H7 (cell line): ENCODE measurements around the gene GNPTAB. TPM values are rescaled to one million over a fixed set of nuclear protein-coding genes. Genes with fewer than 3 reads are reported as not detected.
"Not testable (repeated sequence)": the region's sequence is repeated elsewhere in the genome, so short reads cannot be mapped to it uniquely, and the experiment has no call there.

Experiments used
- DNase-seq: peaks from one replicate; pipeline ENCODE4 v3.0.0; 2012
- H3K27me3 ChIP-seq: 2 replicates; pipeline ENCODE4 v1.6.0; 2011; ENCODE audit warnings: mild to moderate bottlenecking, low read length; ENCODE audit not compliant: control insufficient read depth, insufficient read depth
- H3K36me3 ChIP-seq: replicated peaks from 2 replicates; pipeline ENCODE4 v1.5.1; 2011; ENCODE audit warnings: low read length; ENCODE audit not compliant: control insufficient read depth, insufficient read depth
- H3K4me3 ChIP-seq: 2 replicates; pipeline ENCODE4 v1.5.1; 2011; ENCODE audit warnings: low read depth, mild to moderate bottlenecking, control low read depth, low read length, moderate library complexity; ENCODE audit not compliant: insufficient read depth
- total RNA-seq: library from RNA; depleted of rRNA; stranded (reverse); fragments of >200 nt; shearing (Covaris generic); gene quantifications from 2 replicates; pipeline ENCODE4 v1.2.3, GENCODE V29; 2014

Gene GNPTAB
- total RNA-seq, 1 experiment from 2014 or later: 13.9 TPM

DNA sequence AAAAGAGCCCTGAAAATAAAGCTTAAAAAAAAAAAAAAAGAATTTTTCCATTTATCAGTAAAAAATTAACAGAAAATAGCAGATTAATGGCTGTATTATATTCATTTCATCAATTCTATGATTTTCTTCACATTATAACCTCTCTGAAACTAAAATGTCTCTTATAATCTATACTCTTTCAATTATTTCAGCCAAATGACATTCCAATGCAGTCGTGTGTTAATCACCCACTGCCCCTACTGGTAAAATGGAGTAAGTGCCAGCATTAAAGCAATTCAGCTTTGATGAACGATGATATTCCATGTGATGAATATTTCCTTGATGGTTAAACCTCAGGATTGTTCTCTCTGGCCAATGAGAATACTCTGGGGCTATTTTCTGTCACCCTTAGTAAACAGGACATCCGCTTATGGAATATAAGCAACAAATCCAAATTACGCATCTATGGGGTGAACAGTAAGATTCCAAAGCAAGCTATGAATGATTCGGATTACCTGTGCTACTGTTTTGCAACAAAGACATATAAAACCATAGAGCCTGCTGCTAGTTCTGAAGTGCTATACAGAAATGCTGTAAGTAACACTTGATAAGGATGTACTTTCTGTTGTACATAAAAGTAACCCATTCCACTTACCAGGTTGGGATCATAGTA lies 71.2 kb downstream of the GNPTAB start:
- peaks cover 3% of the 10 kb centered on the region for H3K36me3 ChIP-seq
- peak; percentile 33 for DNase-seq

DNA sequence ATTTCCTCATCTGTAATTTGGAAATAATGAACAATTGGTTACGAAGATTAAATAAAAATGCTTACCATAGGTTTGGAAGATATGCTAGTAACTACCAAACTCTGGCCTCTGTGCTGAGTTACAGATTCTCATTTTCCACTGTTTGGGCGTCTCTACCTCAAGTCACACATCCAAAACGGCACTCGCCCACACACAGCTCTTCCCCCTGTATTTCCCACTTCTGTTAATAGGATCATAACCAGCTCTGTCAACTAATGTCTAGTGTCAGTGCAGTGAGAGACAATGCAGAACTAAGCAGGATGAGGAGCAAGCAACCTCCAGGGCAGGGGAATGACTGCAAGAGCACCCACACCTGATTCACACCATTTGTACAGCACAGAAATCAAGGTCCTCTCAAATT lies 80.6 kb downstream of the GNPTAB start:
- Histone ChIP-seq H3K27me3 (no peaks in the 10 kb centered on the region), H3K4me3 (no peak overlapping the region), H3K36me3 (peaks cover 5% of the 10 kb centered on the region)
- DNase-seq: no peak

More for the DNA sequence above, 71.2 kb downstream of the GNPTAB start:
- H3K4me3 ChIP-seq: no peak overlapping the region
- H3K27me3 ChIP-seq: no peaks in the 10 kb centered on the region

DNA sequence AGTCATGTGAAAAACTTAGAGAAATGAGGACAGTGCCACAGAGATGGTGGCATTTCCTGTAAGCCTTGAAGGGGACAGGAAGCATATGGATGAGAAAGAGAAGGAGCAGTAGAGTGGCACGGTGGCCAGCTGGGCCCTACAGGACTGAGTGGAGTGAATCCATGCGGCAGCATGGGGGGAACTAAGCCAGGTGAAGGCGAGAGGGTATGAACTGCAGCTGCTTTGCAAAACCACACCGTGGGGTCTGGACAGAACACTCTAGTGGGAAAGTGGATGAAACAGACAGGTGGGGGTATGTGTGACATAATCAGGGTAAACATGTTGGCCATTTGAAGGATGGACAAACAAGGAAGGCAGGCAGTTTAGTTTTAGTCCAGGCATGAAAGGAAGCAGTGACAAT lies 81.1 kb downstream of the GNPTAB start:
- no peak overlapping the region for H3K4me3 ChIP-seq
- peaks cover 5% of the 10 kb centered on the region for H3K36me3 ChIP-seq
- H3K27me3 ChIP-seq: no peaks in the 10 kb centered on the region
- no peak for DNase-seq

DNA sequence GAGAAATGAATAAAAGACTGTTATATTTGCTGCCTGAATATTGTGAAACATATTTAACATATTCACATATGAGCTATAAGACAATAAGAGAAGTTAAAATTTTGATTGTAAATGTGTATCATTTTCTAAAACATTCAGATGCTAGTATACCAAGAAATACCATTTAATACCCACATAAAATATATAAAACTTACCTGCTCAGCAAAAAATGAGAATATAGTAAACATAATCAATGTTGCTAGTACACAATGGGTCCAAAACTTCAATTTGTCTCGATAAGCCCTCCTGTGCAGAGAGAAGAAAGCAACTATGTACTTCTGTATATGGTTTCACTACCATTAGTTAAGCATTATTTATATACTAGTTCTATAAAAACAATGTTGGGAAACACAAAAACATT lies 81.9 kb downstream of the GNPTAB start:
- H3K4me3 ChIP-seq: no peak overlapping the region
- H3K27me3 ChIP-seq: no peaks in the 10 kb centered on the region
- DNase-seq: no peak
- H3K36me3 ChIP-seq: peaks cover 7% of the 10 kb centered on the region

DNA sequence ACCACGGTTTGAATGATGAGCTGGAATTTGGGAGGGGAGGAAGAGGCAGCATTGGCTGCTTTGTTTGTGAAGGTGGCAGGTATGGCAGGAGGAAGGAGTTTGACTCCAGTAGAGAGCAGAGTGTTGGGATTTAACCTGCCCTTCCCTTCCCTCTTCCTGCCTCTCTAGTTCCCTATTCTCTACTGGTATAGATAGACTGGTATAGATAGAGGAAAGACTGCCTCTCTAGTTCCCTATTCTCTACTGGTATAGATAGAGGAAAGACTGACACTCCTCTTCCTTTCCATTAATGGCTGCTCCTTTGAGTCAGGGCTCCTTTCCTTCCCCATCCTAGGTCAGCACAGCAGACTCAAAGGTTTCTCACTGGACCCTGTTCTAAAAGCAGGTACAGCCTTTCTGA lies 83.1 kb downstream of the GNPTAB start:
- H3K4me3 ChIP-seq: no peak overlapping the region
- H3K27me3 ChIP-seq: no peaks in the 10 kb centered on the region
- peaks cover 7% of the 10 kb centered on the region for H3K36me3 ChIP-seq
- no peak for DNase-seq

DNA sequence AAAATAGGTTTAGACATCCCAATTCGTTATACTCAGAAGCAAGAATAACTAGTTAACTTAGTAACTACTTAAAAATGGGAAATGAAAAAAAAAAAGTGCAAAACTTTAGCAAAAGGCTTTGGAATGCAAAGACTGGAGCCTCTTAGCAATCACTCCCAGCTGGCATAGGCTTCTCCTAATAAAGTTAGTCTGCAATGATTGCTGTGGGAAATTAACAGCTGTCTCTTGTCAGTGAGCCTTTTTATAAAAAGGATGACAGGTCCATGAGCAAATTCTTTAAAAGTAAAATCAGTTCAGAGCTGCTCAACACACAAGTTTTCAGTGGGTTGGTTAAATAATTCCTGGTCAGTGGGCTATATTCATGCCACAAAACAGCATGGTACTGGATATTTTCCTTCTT lies 84.1 kb downstream of the GNPTAB start:
- Histone ChIP-seq H3K4me3 (no peak overlapping the region), H3K36me3 (peaks cover 7% of the 10 kb centered on the region), H3K27me3 (no peaks in the 10 kb centered on the region)
- no peak for DNase-seq

DNA sequence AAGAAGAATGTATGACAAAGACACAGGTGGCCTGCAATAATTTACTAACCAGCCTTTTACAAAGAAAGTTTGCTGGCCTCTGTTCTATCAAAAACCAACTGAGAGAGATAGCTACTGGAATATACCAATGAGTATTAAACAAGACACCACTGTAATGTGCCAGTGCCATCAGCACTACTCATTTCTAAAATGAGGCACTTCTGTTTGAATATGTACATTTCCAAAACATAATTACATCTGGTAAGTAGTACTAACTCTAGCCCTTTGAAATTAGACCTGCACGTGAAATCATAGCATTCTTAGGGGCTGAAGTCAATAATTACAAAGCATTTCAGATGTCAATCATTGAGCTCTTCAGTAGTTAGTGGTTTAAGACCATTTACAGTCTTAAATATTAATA lies 84.6 kb downstream of the GNPTAB start:
- Histone ChIP-seq H3K4me3 (no peak overlapping the region), H3K27me3 (no peaks in the 10 kb centered on the region), H3K36me3 (peaks cover 7% of the 10 kb centered on the region)
- DNase-seq: no peak

DNA sequence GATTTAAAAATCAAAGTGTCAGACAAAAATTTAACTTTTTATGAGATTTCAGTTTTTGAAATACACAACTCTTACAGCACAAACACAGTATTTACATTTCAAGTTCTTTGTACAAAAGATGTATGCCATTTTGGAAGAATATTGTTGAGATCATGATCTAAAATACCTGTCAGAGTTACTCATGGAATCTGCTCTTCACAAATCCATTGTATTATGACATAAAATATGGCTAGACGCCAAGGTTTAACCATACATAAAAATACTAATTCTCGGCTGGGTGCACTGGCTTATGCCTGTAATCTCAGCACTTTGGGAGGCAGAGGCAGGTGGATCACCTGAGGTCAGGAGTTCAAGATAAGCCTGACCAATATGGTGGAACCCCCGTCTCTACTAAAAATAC lies 85.3 kb downstream of the GNPTAB start:
- DNase-seq: no peak

DNA sequence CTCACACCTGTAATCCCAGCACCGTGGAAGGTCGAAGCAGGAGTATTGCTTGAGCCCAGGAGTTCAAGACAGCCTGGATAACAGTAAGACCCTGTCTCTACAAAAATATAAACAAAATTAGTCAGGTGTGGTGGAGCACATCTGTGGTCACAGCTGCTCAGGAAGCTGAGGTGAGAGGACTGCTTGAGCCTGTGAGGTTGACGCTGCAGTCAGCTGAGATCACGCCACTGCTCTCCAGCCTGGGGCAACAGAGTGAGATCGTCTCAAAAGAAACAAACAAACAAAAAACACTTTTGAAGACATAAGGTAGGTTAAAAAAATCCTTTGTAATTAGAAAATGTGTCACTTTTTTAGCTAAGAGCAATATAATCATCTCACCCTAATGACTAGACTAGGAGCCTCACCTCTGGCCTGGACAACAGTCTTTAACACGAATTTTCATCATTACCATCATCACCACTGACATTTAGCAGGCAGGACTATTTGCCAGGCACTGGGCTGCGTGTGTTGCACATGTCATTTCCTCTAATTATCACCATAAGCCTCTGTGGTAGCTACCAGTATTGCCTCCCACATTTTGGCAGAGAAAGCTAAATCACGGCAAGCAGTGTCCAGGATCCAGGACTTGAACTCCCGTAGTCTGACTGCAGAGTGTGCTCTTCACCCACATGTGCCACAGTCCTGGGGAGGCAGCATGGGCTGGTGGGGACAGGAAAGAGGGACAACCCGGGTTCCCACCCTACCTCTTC lies 86.9 kb downstream of the GNPTAB start:
- no peak for DNase-seq
- peaks cover 7% of the 10 kb centered on the region for H3K36me3 ChIP-seq
- no peak overlapping the region for H3K4me3 ChIP-seq
- H3K27me3 ChIP-seq: no peaks in the 10 kb centered on the region

More for the DNA sequence above, 85.3 kb downstream of the GNPTAB start:
- H3K36me3 ChIP-seq: peaks cover 7% of the 10 kb centered on the region
- H3K27me3 ChIP-seq: no peaks in the 10 kb centered on the region
- no peak overlapping the region for H3K4me3 ChIP-seq

DNA sequence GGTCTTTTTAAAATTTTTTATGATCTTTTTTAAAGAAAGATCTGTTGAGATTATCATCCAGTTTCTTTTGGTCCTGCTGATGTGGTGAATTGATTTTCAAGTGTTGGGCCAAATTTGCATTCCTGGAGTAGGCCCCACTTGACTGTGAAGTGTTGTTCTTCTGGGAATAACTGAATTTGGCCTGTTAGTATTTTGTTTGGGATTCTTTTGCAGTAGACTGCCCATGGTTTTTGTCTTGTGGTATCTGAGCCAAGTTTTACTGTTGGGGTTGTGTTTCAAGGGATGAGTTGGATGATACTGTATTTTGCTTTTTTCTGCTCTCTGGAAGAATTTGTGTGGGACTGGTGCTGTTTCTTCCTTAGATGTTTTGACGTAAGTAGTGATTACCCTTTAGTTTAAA lies 87.5 kb downstream of the GNPTAB start:
- no peaks in the 10 kb centered on the region for H3K27me3 ChIP-seq
- H3K4me3 ChIP-seq: no peak overlapping the region
- DNase-seq: no peak
- peaks cover 7% of the 10 kb centered on the region; the same call in 1 of the 2 replicates for H3K36me3 ChIP-seq

DNA sequence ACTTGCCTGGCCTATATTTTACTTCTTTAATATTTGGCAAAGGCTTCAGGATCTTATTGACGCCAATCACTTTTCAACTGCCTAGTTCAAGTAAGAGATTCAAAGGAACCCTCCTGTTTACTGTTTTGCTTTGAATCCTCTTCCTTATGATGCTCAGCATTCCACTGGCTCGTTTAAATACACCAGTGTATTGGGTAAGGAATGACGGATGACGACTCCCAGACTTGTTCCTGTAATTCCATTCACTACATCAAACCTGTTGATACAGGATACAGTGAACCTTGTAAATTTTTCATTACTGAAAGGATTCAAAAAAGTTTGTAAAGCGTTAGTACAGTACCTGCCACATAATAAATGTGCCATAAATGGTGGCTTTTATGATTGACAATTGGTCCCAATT lies 89.8 kb downstream of the GNPTAB start:
- no peak for DNase-seq
- peaks cover 2% of the 10 kb centered on the region; the same call in 1 of the 2 replicates for H3K36me3 ChIP-seq
- H3K27me3 ChIP-seq: no peaks in the 10 kb centered on the region
- H3K4me3 ChIP-seq: no peak overlapping the region

DNA sequence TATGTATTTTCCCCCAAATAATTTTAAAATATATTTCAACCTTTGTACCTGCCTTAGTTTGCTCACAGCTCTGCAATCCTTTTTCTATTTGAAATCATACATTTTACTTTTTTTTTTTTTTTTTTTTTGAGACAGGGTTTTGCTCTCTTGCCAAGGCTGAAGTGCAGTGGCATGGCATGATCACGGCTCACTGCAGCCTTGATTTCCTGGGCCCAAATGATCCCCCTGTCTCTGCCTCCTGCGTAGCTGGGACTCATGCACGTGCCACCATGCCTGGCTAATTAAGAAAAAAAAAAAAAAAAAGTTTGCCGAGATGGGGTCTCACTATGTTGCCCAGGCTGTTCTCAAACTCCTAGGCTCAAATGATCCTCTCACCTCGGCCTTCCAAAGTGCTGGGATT lies 90.2 kb downstream of the GNPTAB start:
- H3K4me3 ChIP-seq: no peak overlapping the region
- H3K27me3 ChIP-seq: no peaks in the 10 kb centered on the region
- peaks cover 2% of the 10 kb centered on the region; the same call in 1 of the 2 replicates for H3K36me3 ChIP-seq
- DNase-seq: no peak

DNA sequence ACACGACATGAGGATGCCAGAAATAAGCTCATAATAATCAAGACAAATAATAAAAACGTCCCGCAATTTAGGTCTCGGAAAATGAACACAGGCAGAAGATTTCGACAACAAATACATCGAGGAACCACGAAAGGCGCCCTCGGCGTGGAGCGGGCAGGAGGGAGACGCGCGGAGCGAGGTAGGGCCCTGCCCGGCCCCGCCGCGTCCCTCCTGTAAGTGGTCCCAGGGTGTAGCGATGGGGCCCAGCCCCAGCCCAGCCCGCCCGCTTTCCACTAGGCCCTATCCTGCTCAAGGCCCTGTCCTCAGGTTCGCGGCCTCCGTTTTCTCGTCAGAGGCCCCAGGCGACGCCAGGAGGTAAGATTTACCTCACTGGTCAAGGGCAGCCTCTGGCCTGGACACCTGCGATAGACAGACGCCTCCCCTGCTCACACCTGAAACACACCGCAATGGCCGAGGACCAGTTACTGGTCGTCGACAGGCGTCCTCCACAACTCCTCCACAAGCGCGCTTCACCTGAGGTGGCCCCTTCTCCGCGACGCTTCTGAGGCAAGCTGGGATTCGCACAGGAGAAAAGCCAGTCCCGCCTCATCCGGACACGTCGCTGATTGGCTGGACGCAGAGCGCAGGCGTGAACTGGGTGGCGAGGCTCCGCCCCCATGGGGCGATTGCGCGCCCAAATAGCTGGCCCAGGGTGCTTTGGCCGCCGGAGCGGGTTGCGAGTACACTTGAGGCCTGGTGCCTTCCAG lies 91.7 kb downstream of the GNPTAB start, which contains the start of gene SYCP3:
TSS of gene SYCP3 (minus strand) at position 543 of the 746 bp plus-strand sequence. CDS start 1,527 bp downstream, outside the sequence.
- Histone ChIP-seq H3K27me3 (no peaks in the 10 kb centered on the region), H3K36me3 (peaks cover under 1% of the 10 kb centered on the region; the same call in 1 of the 2 replicates), H3K4me3 (no peak within 1 kb of the TSS)
- DNase-seq: peak; percentile 31

DNA sequence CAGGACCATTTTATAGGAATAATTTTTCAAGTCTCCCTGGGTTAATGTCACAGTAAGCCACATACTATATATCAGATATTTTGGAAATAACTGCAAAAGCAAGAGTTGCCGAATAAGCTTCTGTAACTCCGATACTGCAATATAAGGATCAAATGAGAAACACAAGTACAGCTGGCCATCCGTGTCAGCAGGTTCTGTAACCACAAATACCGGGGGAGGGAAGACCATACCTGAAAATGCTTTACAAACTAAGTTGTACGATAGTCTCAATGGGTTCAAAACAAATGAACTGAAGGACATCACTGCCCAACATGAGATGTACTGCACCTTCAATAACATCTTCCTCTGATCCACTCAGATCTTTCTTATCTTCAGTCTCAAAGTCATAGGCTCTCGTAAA lies 93.3 kb downstream of the GNPTAB start:
- H3K4me3 ChIP-seq: no peak overlapping the region
- no peaks in the 10 kb centered on the region for H3K27me3 ChIP-seq
- DNase-seq: no peak
- H3K36me3 ChIP-seq: no peaks in the 10 kb centered on the region

DNA sequence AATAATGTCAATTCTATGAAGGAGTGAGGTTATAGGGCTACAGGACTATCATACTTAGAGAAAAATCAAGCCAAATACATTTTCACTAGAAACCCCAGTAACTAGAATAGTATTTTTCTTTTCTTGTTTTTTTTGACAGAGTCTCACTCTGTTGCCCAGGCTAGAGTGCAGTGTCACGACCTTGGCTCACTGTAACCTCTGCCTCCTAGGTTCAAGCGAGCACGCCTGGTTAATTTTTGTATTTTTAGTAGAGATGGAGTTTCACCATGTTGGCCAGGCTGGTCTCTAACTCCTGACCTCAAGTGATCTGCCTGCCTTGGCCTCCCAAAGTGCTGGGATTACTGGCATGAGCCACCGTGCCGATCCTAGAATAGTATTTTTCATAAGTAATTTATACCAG lies 96.3 kb downstream of the GNPTAB start:
- DNase-seq, H3K4me3 ChIP-seq, H3K36me3 ChIP-seq, H3K27me3 ChIP-seq: not testable (repeated sequence)
